OCI-LY1 (cell line): ENCODE data around the gene TMEM176A.

Experiments
- CTCF ChIP-seq: fragments of 200-600 bp; sonication (generic), shearing (Covaris generic); IDR thresholded peaks from 2 replicates; pipeline ENCODE4 v1.5.1; 2017; ENCODE audit warnings: mild to moderate bottlenecking, antibody characterized with exemption, low read length, moderate library complexity, mixed read lengths
- EZH2 ChIP-seq: fragments of 200-600 bp; sonication (generic), shearing (Covaris generic); IDR thresholded peaks from 2 replicates; pipeline ENCODE4 v1.8.0; 2017; ENCODE audit warnings: borderline replicate concordance, mixed run types, mild to moderate bottlenecking, antibody characterized with exemption, low read length, moderate library complexity, mixed read lengths

DNA sequence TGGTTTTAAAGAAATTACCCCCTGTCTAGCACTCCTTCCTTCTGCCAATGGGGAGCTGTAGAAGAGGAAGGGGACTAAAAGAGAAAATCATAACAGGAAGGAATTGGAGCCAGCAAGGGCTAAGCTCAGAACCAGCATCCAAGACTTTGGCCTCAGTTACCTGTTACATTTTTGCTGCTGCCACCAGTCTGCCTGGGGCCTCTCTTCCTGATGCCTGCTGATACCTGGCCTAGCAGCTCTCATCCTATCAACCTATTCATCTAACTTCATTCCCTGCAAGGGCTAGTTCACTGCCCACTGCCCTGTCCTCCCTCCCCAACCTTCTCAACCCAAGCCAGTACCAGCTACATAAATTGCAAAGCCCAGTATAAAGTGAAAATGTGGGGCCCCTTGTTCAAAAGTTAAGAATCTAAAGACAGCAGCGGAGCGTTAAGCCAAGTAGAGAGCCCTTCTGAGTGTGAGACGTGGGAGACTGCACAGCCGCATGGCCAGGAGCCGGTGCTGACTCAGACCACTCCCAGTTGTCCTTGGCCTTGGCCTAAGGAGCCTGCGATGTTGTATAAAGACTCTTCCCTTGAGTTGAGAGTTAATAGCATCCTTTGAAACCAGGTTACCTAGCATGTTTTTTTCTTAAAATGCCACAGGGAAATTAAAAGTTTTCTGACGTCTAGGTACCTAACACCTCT is 38.5 kb downstream of the TMEM176A start:
- TF ChIP-seq CTCF (no peak), EZH2 (no peak)
